ENCODE data around the gene ZFP36L1. TPM values are rescaled to one million over a fixed set of nuclear protein-coding genes. Genes with fewer than 3 reads are reported as not detected.

ZFP36L1 gene
- total RNA-seq, 2 experiments from 2014 or later: 254 to 258 TPM

GRCh38 chr14:68780358-68781160 lies 12.3 kb downstream of the ZFP36L1 start:
- intact Hi-C loops (cut with DNase I, micrococcal nuclease): loop anchor here (1.0 to 10.0 kb wide), 9 partner anchors 9 to 496 kb away; no protein-coding TSS in a partner anchor
- no peak for TF ChIP-seq CTCF (IDR thresholded peaks at IDR 0.05)
- H3K4me1 Mint-ChIP-seq (ENCODE audit: low read depth): peaks cover 79% of the 10 kb centered on the region
- H3K4me1 ChIP-seq (ENCODE audit: insufficient read depth, low read length): peaks cover 81% of the 10 kb centered on the region
- H3K27ac Mint-ChIP-seq: peak overlapping the region; percentile 92
- ATAC-seq (ENCODE audit: poor library complexity) (peak; percentile 36), DNase-seq (peak in 9 of 14 experiments; percentile 27 to 77 (median 44))
- H3K4me3 Mint-ChIP-seq: peak overlapping the region; percentile 79
- ChIA-PET POLR2A (interaction anchor here (0.6 to 15.8 kb wide), 30 partner anchors 8 to 986 kb away, joined by 3 to 816 read pairs (median 4); partner anchors contain the start of genes SRSF5 and ZFP36L1), CTCF (interaction anchor here (1.0 to 4.2 kb wide), 7 partner anchors 10 to 273 kb away, joined by 3 to 36 read pairs (median 7); no protein-coding TSS in a partner anchor)
- no peaks in the 10 kb centered on the region for H3K36me3 ChIP-seq (ENCODE audit: insufficient read depth, low read length)
- H3K9me3 ChIP-seq (ENCODE audit: control insufficient read depth in 1 of 2, insufficient read depth in 1 of 2, low read length in 2 of 2): peaks cover 0 to under 1% of the 10 kb centered on the region in 2 experiments
- H3K36me3 Mint-ChIP-seq (ENCODE audit: low read depth): no peaks in the 10 kb centered on the region
- H3K4me3 ChIP-seq (ENCODE audit: low read length): peak overlapping the region; percentile 44
- no peaks in the 10 kb centered on the region for H3K27me3 ChIP-seq (ENCODE audit: control insufficient read depth in 1 of 2, insufficient read depth in 2 of 2, low read length in 2 of 2)
- no peaks in the 10 kb centered on the region for H3K9me3 Mint-ChIP-seq
- peak overlapping the region; percentile 56 to 58 for H3K27ac ChIP-seq (ENCODE audit: low read depth in 1 of 2, low read length in 2 of 2)
- no peaks in the 10 kb centered on the region for H3K27me3 Mint-ChIP-seq

- H3K4me1 ChIP-seq (ENCODE audit: insufficient read depth, low read length): peaks cover 81% of the 10 kb centered on the region
- peak overlapping the region; percentile 56 to 58 for H3K27ac ChIP-seq (ENCODE audit: low read depth in 1 of 2, low read length in 2 of 2)
- intact Hi-C loops (cut with DNase I, micrococcal nuclease): loop anchor here (1.0 to 10.0 kb wide), 8 partner anchors 15 to 495 kb away; no protein-coding TSS in a partner anchor
- H3K9me3 ChIP-seq (ENCODE audit: control insufficient read depth in 1 of 2, insufficient read depth in 1 of 2, low read length in 2 of 2): peaks cover 0 to 4% of the 10 kb centered on the region in 2 experiments
- H3K27me3 ChIP-seq (ENCODE audit: control insufficient read depth in 1 of 2, insufficient read depth in 2 of 2, low read length in 2 of 2): no peaks in the 10 kb centered on the region
- no peaks in the 10 kb centered on the region for H3K36me3 ChIP-seq (ENCODE audit: insufficient read depth, low read length)
- H3K4me3 Mint-ChIP-seq: peak overlapping the region; percentile 79
- peak in 13 of 14 experiments; percentile 33 to 91 (median 58) for DNase-seq
- H3K27me3 Mint-ChIP-seq: no peaks in the 10 kb centered on the region
- H3K4me3 ChIP-seq (ENCODE audit: low read length): peak overlapping the region; percentile 44
- no peaks in the 10 kb centered on the region for H3K9me3 Mint-ChIP-seq
- POLR2A ChIA-PET: interaction anchor here (0.7 to 15.8 kb wide), 23 partner anchors 8 to 987 kb away, joined by 3 to 816 read pairs (median 7); partner anchors contain the start of genes SRSF5 and ZFP36L1
- H3K4me1 Mint-ChIP-seq (ENCODE audit: low read depth): peaks cover 79% of the 10 kb centered on the region
- H3K27ac Mint-ChIP-seq: peak overlapping the region; percentile 92
- peak; percentile 55 for ATAC-seq (ENCODE audit: poor library complexity)
- no peak for TF ChIP-seq CTCF (IDR thresholded peaks at IDR 0.05)
- H3K36me3 Mint-ChIP-seq (ENCODE audit: low read depth): no peaks in the 10 kb centered on the region
- CTCF ChIA-PET: interaction anchor here (1.0 to 4.2 kb wide), 6 partner anchors 10 to 272 kb away, joined by 3 to 36 read pairs (median 6); no protein-coding TSS in a partner anchor
Measured at GRCh38 chr14:68779761-68780323, 13.0 kb downstream of the ZFP36L1 start.

- no peak overlapping the region for H3K4me3 Mint-ChIP-seq
- Histone ChIP-seq H3K27me3 (ENCODE audit: control insufficient read depth in 1 of 2, insufficient read depth in 2 of 2, low read length in 2 of 2) (no peaks in the 10 kb centered on the region), H3K36me3 (ENCODE audit: insufficient read depth, low read length) (no peaks in the 10 kb centered on the region), H3K4me1 (ENCODE audit: insufficient read depth, low read length) (peaks cover 83% of the 10 kb centered on the region), H3K9me3 (ENCODE audit: control insufficient read depth in 1 of 2, insufficient read depth in 1 of 2, low read length in 2 of 2) (peaks cover 0 to 4% of the 10 kb centered on the region in 2 experiments), H3K27ac (ENCODE audit: low read depth in 1 of 2, low read length in 2 of 2) (no peak overlapping the region), H3K4me3 (ENCODE audit: low read length) (no peak overlapping the region)
- ChIA-PET POLR2A (interaction anchor here (5.0 to 7.9 kb wide), 3 partner anchors 13 to 270 kb away, joined by 69 to 230 read pairs (median 70); partner anchors contain the start of gene ZFP36L1), CTCF (interaction anchor here (0.7 kb wide), 1 partner anchor 58 kb away, joined by 6 read pairs; no protein-coding TSS in a partner anchor)
- no peaks in the 10 kb centered on the region for H3K9me3 Mint-ChIP-seq
- no peak for TF ChIP-seq CTCF (IDR thresholded peaks at IDR 0.05)
- ATAC-seq (ENCODE audit: poor library complexity) (no peak), DNase-seq (no peak)
- H3K4me1 Mint-ChIP-seq (ENCODE audit: low read depth): peaks cover 86% of the 10 kb centered on the region
- no peaks in the 10 kb centered on the region for H3K27me3 Mint-ChIP-seq
- H3K36me3 Mint-ChIP-seq (ENCODE audit: low read depth): no peaks in the 10 kb centered on the region
- intact Hi-C loops (cut with DNase I, micrococcal nuclease): no loop called here
- peak overlapping the region; percentile 92 for H3K27ac Mint-ChIP-seq
Measured at GRCh38 chr14:68777644-68778043, 15.2 kb downstream of the ZFP36L1 start.
